ENCODE results near the gene LHFPL2. TPM values are rescaled to one million over a fixed set of nuclear protein-coding genes. Genes with fewer than 3 reads are reported as not detected.
"Not testable (repeated sequence)": the region's sequence is repeated elsewhere in the genome, so short reads cannot be mapped to it uniquely, and the experiment has no call there.

LHFPL2 gene
- total and polyA plus RNA-seq, 2 donors (not counting 1 experiment from before 2014, with no cell fraction given) = 3.8 to 35.5 TPM

- H3K9me3 ChIP-seq (ENCODE audit: control extremely low read depth in 1 of 3, control insufficient read depth in 2 of 3, insufficient read depth in 1 of 3, low read length in 2 of 3); H3K4me3 Mint-ChIP-seq; H3K9ac ChIP-seq (ENCODE audit: low read length); CTCF ChIA-PET; H3K79me2 ChIP-seq (ENCODE audit: control insufficient read depth, insufficient read depth, low read length); DNase-seq; intact Hi-C loops (cut with micrococcal nuclease); H3K27me3 Mint-ChIP-seq; H3K4me1 Mint-ChIP-seq; H4K20me1 ChIP-seq (ENCODE audit: control insufficient read depth, insufficient read depth, low read length, poor library complexity, severe bottlenecking); H2AFZ ChIP-seq (ENCODE audit: insufficient read depth, low read depth, low read length, poor library complexity, severe bottlenecking); H3K4me2 ChIP-seq (replicated peaks; ENCODE audit: low read depth, low read length, poor library complexity, severe bottlenecking); H3K27ac ChIP-seq (ENCODE audit: low read length in 2 of 2); POLR2A ChIA-PET; H3K9me3 Mint-ChIP-seq (ENCODE audit: insufficient read depth); H3K4me3 ChIP-seq (ENCODE audit: control extremely low read depth in 1 of 5, extremely low read depth in 1 of 5, insufficient read depth in 1 of 5, low read depth in 2 of 5, low read length in 4 of 5); H3K27me3 ChIP-seq (replicated peaks in 1 of 4; ENCODE audit: control extremely low read depth in 1 of 4, control insufficient read depth in 3 of 4, insufficient read depth in 4 of 4, low read length in 3 of 4); H3K27ac Mint-ChIP-seq; H3K36me3 ChIP-seq (replicated peaks in 1 of 2; ENCODE audit: control extremely low read depth in 1 of 2, control insufficient read depth in 1 of 2, extremely low read depth in 1 of 2, insufficient read depth in 2 of 2, low read length in 1 of 2); H3K4me1 ChIP-seq (ENCODE audit: control insufficient read depth in 2 of 2, insufficient read depth in 2 of 2, low read length in 2 of 2); ATAC-seq (ENCODE audit: low read depth): not testable (repeated sequence)
- WGBS (ENCODE audit: insufficient coverage) = no CpG with 5 or more reads among the region's 5 CpGs
Observed at GRCh38 chr5:78683905-78684304, 35.3 kb upstream of the LHFPL2 start.

- H4K20me1 ChIP-seq (ENCODE audit: control insufficient read depth, insufficient read depth, low read length, poor library complexity, severe bottlenecking) = no peaks in the 10 kb centered on the region
- no peaks in the 10 kb centered on the region for H3K79me2 ChIP-seq (ENCODE audit: control insufficient read depth, insufficient read depth, low read length)
- H3K36me3 ChIP-seq (replicated peaks in 1 of 2; ENCODE audit: control extremely low read depth in 1 of 2, control insufficient read depth in 1 of 2, extremely low read depth in 1 of 2, insufficient read depth in 2 of 2, low read length in 1 of 2) = no peaks in the 10 kb centered on the region
- H3K9ac ChIP-seq (ENCODE audit: low read length) = no peak overlapping the region
- H3K27ac ChIP-seq (ENCODE audit: low read length in 2 of 2) = no peak overlapping the region
- peaks cover 0 to 3% (median 0%) of the 10 kb centered on the region in 4 experiments for H3K27me3 ChIP-seq (replicated peaks in 1 of 4; ENCODE audit: control extremely low read depth in 1 of 4, control insufficient read depth in 3 of 4, insufficient read depth in 4 of 4, low read length in 3 of 4)
- H3K9me3 ChIP-seq (ENCODE audit: control extremely low read depth in 1 of 3, control insufficient read depth in 2 of 3, insufficient read depth in 1 of 3, low read length in 2 of 3) = peaks cover 0 to 7% (median 0%) of the 10 kb centered on the region in 3 donors
- H2AFZ ChIP-seq (ENCODE audit: insufficient read depth, low read depth, low read length, poor library complexity, severe bottlenecking) = no peak overlapping the region
- CTCF ChIA-PET = no interaction called here
- Mint-ChIP-seq H3K27me3 (no peaks in the 10 kb centered on the region), H3K9me3 (ENCODE audit: insufficient read depth) (no peaks in the 10 kb centered on the region), H3K27ac (no peak overlapping the region), H3K4me3 (no peak overlapping the region), H3K4me1 (no peaks in the 10 kb centered on the region)
- intact Hi-C loops (cut with micrococcal nuclease) = no loop called here
- no peak overlapping the region for H3K4me2 ChIP-seq (replicated peaks; ENCODE audit: low read depth, low read length, poor library complexity, severe bottlenecking)
- POLR2A ChIA-PET = no interaction called here
- DNase-seq (no peak), ATAC-seq (ENCODE audit: low read depth) (no peak)
- WGBS (ENCODE audit: insufficient coverage) = 100% methylated on average over 3 of the region's 5 CpGs
- H3K4me1 ChIP-seq (ENCODE audit: control insufficient read depth in 2 of 2, insufficient read depth in 2 of 2, low read length in 2 of 2) = no peaks in the 10 kb centered on the region
- TF ChIP-seq CTCF (IDR thresholded peaks at IDR 0.05) (no peak), EZH2 (IDR thresholded peaks at IDR 0.05; ENCODE audit: borderline replicate concordance, insufficient read depth, low read depth, low read length, poor library complexity, severe bottlenecking) (no peak)
- no peak overlapping the region for H3K4me3 ChIP-seq (ENCODE audit: control extremely low read depth in 1 of 5, extremely low read depth in 1 of 5, insufficient read depth in 1 of 5, low read depth in 2 of 5, low read length in 4 of 5)
Observed at GRCh38 chr5:78679905-78680304, 31.3 kb upstream of the LHFPL2 start.
